Esophagus squamous epithelium (tissue), 5 donors: Measurements from ENCODE around the gene EML2. TPM values are rescaled to one million over a fixed set of nuclear protein-coding genes. Genes with fewer than 3 reads are reported as not detected.
A peak's percentile ranks its signal among the peaks of the same experiment; 100 is the strongest.

Experiments used
- DNase-seq: peaks from one replicate; lab custom pipeline; 2025; lab: John Stamatoyannopoulos, UW
- H3K27ac ChIP-seq, 4 donors: fragments of 200-600 bp; sonication (generic); one replicate each; pipeline ENCODE4 v1.5.1; 2016 to 2019; ENCODE audit warnings: mild to moderate bottlenecking in 1 of 4
- H3K27me3 ChIP-seq, 4 donors: fragments of 200-600 bp; sonication (generic); 1 replicate in 3 of 4; 2 replicates in 1 of 4; pipeline versions ENCODE4 v1.5.1 to v1.6.0; 2017 to 2021; ENCODE audit warnings: antibody characterized with exemption in 1 of 4
- H3K36me3 ChIP-seq, 3 donors: fragments of 200-600 bp; sonication (generic); one replicate each; pipeline ENCODE4 v1.5.1; 2016 to 2019
- H3K4me1 ChIP-seq, 3 donors: fragments of 200-600 bp; sonication (generic); one replicate each; pipeline ENCODE4 v1.5.1; 2017 to 2019
- H3K4me3 ChIP-seq, 4 donors: fragments of 200-600 bp; sonication (generic); 1 replicate in 3 of 4; 2 replicates in 1 of 4; pipeline ENCODE4 v1.5.1; 2016 to 2019; ENCODE audit warnings: mild to moderate bottlenecking in 2 of 4, moderate library complexity in 1 of 4
- H3K9me3 ChIP-seq, 3 donors: fragments of 200-600 bp; sonication (generic); one replicate each; pipeline ENCODE4 v1.5.1; 2016 to 2019
- CTCF ChIP-seq, 6 experiments: fragments of 450-650 bp in 4 of 6; fragments of 200-600 bp in 2 of 6; sonication (generic) in 2 of 6; IDR thresholded peaks; one replicate each; pipeline ENCODE4 v1.5.1; 2016 to 2019; ENCODE audit warnings: antibody characterized with exemption in 6 of 6, mild to moderate bottlenecking in 4 of 6, moderate library complexity in 4 of 6
- POLR2A ChIP-seq, 4 donors: fragments of 450-650 bp; IDR thresholded peaks; one replicate each; pipeline ENCODE4 v1.6.1; 2017; ENCODE audit warnings: antibody characterized with exemption in 4 of 4, mild to moderate bottlenecking in 4 of 4, moderate library complexity in 3 of 4
- WGBS, 2 donors: methylation state at CpG; one replicate each; pipeline ENCODE4 v1.1.5; 2018; 5-methylcytosine and 5-hydroxymethylcytosine counted together
- intact Hi-C: fragments of 100-400 bp; cut with DNase I; formaldehyde crosslinking; loops from one replicate; pipeline ENCODE4 v1.15.0; 2022
- total RNA-seq, 4 donors: library from RNA; depleted of rRNA; stranded (reverse); fragments of >200 nt; gene quantifications; one replicate each; pipeline ENCODE4 v1.1.0, GENCODE V29; 2016
- donor health status: DM: yes; HTN: yes; CAD: no.

The EML2 gene
- total RNA-seq, 4 donors from 2014 or later: 38.6 to 617 (median 58.3) TPM

- Histone ChIP-seq H3K9me3 (no peaks in the 10 kb centered on the region), H3K4me3 (no peak overlapping the region), H3K27me3 (peaks cover 0 to 45% (median 0%) of the 10 kb centered on the region in 4 donors), H3K4me1 (peaks cover 3 to 16% (median 6%) of the 10 kb centered on the region in 3 donors), H3K27ac (no peak overlapping the region), H3K36me3 (no peaks in the 10 kb centered on the region)
- intact Hi-C loops: no loop called here
- WGBS, 2 donors: 79 to 82% methylated on average over 4 of the region's 4 CpGs
- no peak for TF ChIP-seq POLR2A (IDR thresholded peaks at IDR 0.05)
- no peak for TF ChIP-seq CTCF (IDR thresholded peaks at IDR 0.05)
- DNase-seq: no peak
These were observed 49.4 kb downstream of the EML2 start for GRCh38 chr19:45589768-45590167.

- Histone ChIP-seq H3K27me3 (peaks cover 0 to 27% (median 0%) of the 10 kb centered on the region in 4 donors), H3K27ac (peak overlapping the region in 1 of 4 donors; percentile 28), H3K4me1 (peaks cover 3 to 26% (median 12%) of the 10 kb centered on the region in 3 donors), H3K4me3 (no peak overlapping the region), H3K9me3 (no peaks in the 10 kb centered on the region), H3K36me3 (no peaks in the 10 kb centered on the region)
- TF ChIP-seq CTCF (IDR thresholded peaks at IDR 0.05) (no peak), POLR2A (IDR thresholded peaks at IDR 0.05) (no peak)
- intact Hi-C loops: no loop called here
- no peak for DNase-seq
- 61% methylated on average over 3 of the region's 4 CpGs; no CpG with 5 or more reads in 1 of the 2 donors for WGBS, 2 donors
These were observed 51.3 kb downstream of the EML2 start for GRCh38 chr19:45587873-45588272.

- WGBS, 2 donors: 20 to 35% methylated on average over 5 to 7 of the region's 7 CpGs
- H3K27ac ChIP-seq: peak overlapping the region; percentile 96 to 99 (median 99)
- H3K9me3 ChIP-seq: no peaks in the 10 kb centered on the region
- intact Hi-C loops: no loop called here
- TF ChIP-seq CTCF (IDR thresholded peaks at IDR 0.05) (no peak), POLR2A (IDR thresholded peaks at IDR 0.05) (no peak)
- peak overlapping the region; percentile 60 to 89 (median 76) for H3K4me3 ChIP-seq
- H3K36me3 ChIP-seq: no peaks in the 10 kb centered on the region
- no peak for DNase-seq
- H3K4me1 ChIP-seq: peaks cover 3 to 37% (median 12%) of the 10 kb centered on the region in 3 donors
- H3K27me3 ChIP-seq: no peaks in the 10 kb centered on the region
These were observed 54.0 kb downstream of the EML2 start for GRCh38 chr19:45585158-45585577.

- Histone ChIP-seq H3K4me1 (peaks cover 3 to 37% (median 12%) of the 10 kb centered on the region in 3 donors), H3K9me3 (no peaks in the 10 kb centered on the region), H3K27ac (peak within 1 kb of the TSS; percentile 96 to 99 (median 99)), H3K27me3 (no peaks in the 10 kb centered on the region), H3K4me3 (peak within 1 kb of the TSS; percentile 60 to 89 (median 76)), H3K36me3 (no peaks in the 10 kb centered on the region)
- TF ChIP-seq CTCF (IDR thresholded peaks at IDR 0.05): peak in 3 of 6 experiments; percentile 17 to 45 (median 31)
- TF ChIP-seq POLR2A (IDR thresholded peaks at IDR 0.05): peak in 3 of 4 donors; percentile 21 to 41 (median 38)
- 0% methylated on average over 4 to 8 of the region's 63 CpGs for WGBS, 2 donors
- intact Hi-C loops: no loop called here
- peak; percentile 99 for DNase-seq
These were observed 54.7 kb downstream of the EML2 start, which contains the start of gene OPA3 for GRCh38 chr19:45584332-45585157. TSS of gene OPA3 (minus strand) at chr19:45584802. CDS start at chr19:45584764, 38 bp downstream.

- H3K27me3 ChIP-seq: no peaks in the 10 kb centered on the region
- intact Hi-C loops: no loop called here
- TF ChIP-seq CTCF (IDR thresholded peaks at IDR 0.05) (no peak), POLR2A (IDR thresholded peaks at IDR 0.05) (no peak)
- no peak overlapping the region for H3K4me3 ChIP-seq
- H3K9me3 ChIP-seq: no peaks in the 10 kb centered on the region
- no peak for DNase-seq
- peak overlapping the region in 3 of 4 donors; percentile 21 to 52 (median 37) for H3K27ac ChIP-seq
- H3K4me1 ChIP-seq: peaks cover 14 to 65% (median 32%) of the 10 kb centered on the region in 3 donors
- H3K36me3 ChIP-seq: no peaks in the 10 kb centered on the region
- WGBS, 2 donors: 63 to 76% methylated on average over 4 to 5 of the region's 7 CpGs
These were observed 57.6 kb downstream of the EML2 start for GRCh38 chr19:45581576-45581975.
